SK-N-SH (cell line): ENCODE data around the gene CXADR. TPM values are rescaled to one million over a fixed set of nuclear protein-coding genes. Genes with fewer than 3 reads are reported as not detected.

Experiments
- CTCF ChIA-PET: fragments of 300-600, 350-600 bp; formaldehyde crosslinking; extraction: SDS; loops from one replicate; lab custom pipeline; 2021; lab: Yijun Ruan, JAX
- POLR2A ChIA-PET: fragments of 350-600 bp; sonication (Branson Sonifier 250); formaldehyde crosslinking; extraction: SDS; loops from one replicate; lab custom pipeline; 2020; ENCODE audit warnings: antibody characterized with exemption, inconsistent platforms; lab: Yijun Ruan, JAX
- DNase-seq: peaks from one replicate; pipeline ENCODE4 v3.0.0; 2012
- H2AFZ ChIP-seq: fragments of 200-600 bp; sonication (generic); 2 replicates; pipeline ENCODE4 v1.8.1; 2016; ENCODE audit warnings: antibody characterized with exemption, mild to moderate bottlenecking, low read depth
- H3F3A ChIP-seq: fragments of 200-600 bp; sonication (generic); replicated peaks from 2 replicates; pipeline ENCODE3; 2016; ENCODE audit warnings: antibody characterized with exemption, mild to moderate bottlenecking; ENCODE audit not compliant: insufficient read depth
- H3K27ac ChIP-seq, 2 experiments: fragments of 200-500 bp in 1 of 2; fragments of 200-600 bp in 1 of 2; sonication (Bioruptor generic) in 1 of 2; sonication (generic), shearing (Covaris generic) in 1 of 2; 2 replicates each; pipeline versions ENCODE4 v1.5.1 to v1.6.1; 2014 to 2016; ENCODE audit warnings: low read depth in 2 of 2, inconsistent platforms in 1 of 2, low read length in 1 of 2, mild to moderate bottlenecking in 1 of 2, mixed read lengths in 1 of 2
- H3K27me3 ChIP-seq: fragments of 200-600 bp; sonication (generic), shearing (Covaris generic); 2 replicates; pipeline ENCODE4 v1.6.1; 2016; ENCODE audit warnings: mixed run types; ENCODE audit not compliant: insufficient read depth
- H3K36me3 ChIP-seq, 2 experiments: fragments of 200-500 bp in 1 of 2; fragments of 200-600 bp in 1 of 2; sonication (Bioruptor generic) in 1 of 2; sonication (generic) in 1 of 2; replicated peaks in 1 of 2; 2 replicates each; pipeline versions ENCODE3 to v1.5.1; 2014 to 2016; ENCODE audit warnings: low read length in 1 of 2, mild to moderate bottlenecking in 1 of 2; ENCODE audit not compliant: insufficient read depth in 2 of 2, control insufficient read depth in 1 of 2
- H3K4me1 ChIP-seq, 2 experiments: fragments of 200-500 bp in 1 of 2; fragments of 200-600 bp in 1 of 2; sonication (Bioruptor generic) in 1 of 2; sonication (generic), shearing (Covaris generic) in 1 of 2; 2 replicates each; pipeline versions ENCODE4 v1.5.1 to v1.6.1; 2014 to 2016; ENCODE audit warnings: low read depth in 1 of 2, low read length in 1 of 2, mixed run types in 1 of 2; ENCODE audit not compliant: insufficient read depth in 2 of 2, control insufficient read depth in 1 of 2
- H3K4me2 ChIP-seq: fragments of 200-600 bp; sonication (generic), shearing (Covaris generic); 2 replicates; pipeline ENCODE4 v1.6.1; 2017; ENCODE audit warnings: mixed run types
- H3K4me3 ChIP-seq, 2 experiments: fragments of 200-500 bp in 1 of 2; fragments of 200-600 bp in 1 of 2; sonication (Bioruptor generic) in 1 of 2; sonication (generic), shearing (Covaris generic) in 1 of 2; 2 replicates each; pipeline versions ENCODE4 v1.5.1 to v1.8.1; 2014 to 2016; ENCODE audit warnings: low read depth in 2 of 2, inconsistent platforms in 1 of 2, low read length in 1 of 2, mild to moderate bottlenecking in 1 of 2, mixed read lengths in 1 of 2, moderate library complexity in 1 of 2
- H3K79me2 ChIP-seq: fragments of 200-600 bp; sonication (generic); 2 replicates; pipeline ENCODE4 v1.8.1; 2017; ENCODE audit warnings: mild to moderate bottlenecking; ENCODE audit not compliant: insufficient read depth
- H3K9ac ChIP-seq: fragments of 200-600 bp; sonication (generic); 2 replicates; pipeline ENCODE4 v1.6.1; 2017; ENCODE audit warnings: mixed run types
- H3K9me2 ChIP-seq: fragments of 200-600 bp; sonication (generic); 2 replicates; pipeline ENCODE4 v1.6.1; 2017; ENCODE audit warnings: mixed run types
- H3K9me3 ChIP-seq: fragments of 200-600 bp; sonication (generic); 2 replicates; pipeline ENCODE4 v1.6.1; 2017; ENCODE audit warnings: mixed run types, mild to moderate bottlenecking, moderate library complexity
- H4K20me1 ChIP-seq: fragments of 200-600 bp; sonication (generic); 2 replicates; pipeline ENCODE4 v1.6.1; 2017; ENCODE audit warnings: mild to moderate bottlenecking, mixed run types; ENCODE audit not compliant: insufficient read depth
- ELF1 ChIP-seq: IDR thresholded peaks from 2 replicates; pipeline ENCODE4 v1.4.0; 2012
- EZH2phosphoT487 ChIP-seq: fragments of 200-600 bp; sonication (generic); IDR thresholded peaks from 2 replicates; pipeline ENCODE4 v1.6.1; 2017; ENCODE audit warnings: low read depth, mixed run types, mild to moderate bottlenecking, antibody characterized with exemption, moderate library complexity, borderline replicate concordance
- FOSL2 ChIP-seq: IDR thresholded peaks from 2 replicates; pipeline ENCODE4 v1.4.0; 2012; ENCODE audit warnings: low read depth, mild to moderate bottlenecking, moderate library complexity, borderline replicate concordance
- FOXJ3 ChIP-seq: sonication (generic); formaldehyde crosslinking; IDR thresholded peaks from 2 replicates; pipeline ENCODE4 v1.5.1; 2020; ENCODE audit warnings: mild to moderate bottlenecking, missing genetic modification reagents
- GABPA ChIP-seq: IDR thresholded peaks from 2 replicates; pipeline ENCODE4 v1.4.0; 2012; ENCODE audit warnings: low read depth, mild to moderate bottlenecking
- GATA2 ChIP-seq: sonication (generic); formaldehyde crosslinking; IDR thresholded peaks from 2 replicates; pipeline ENCODE4 v1.5.0; 2020; ENCODE audit warnings: mild to moderate bottlenecking, missing genetic modification reagents
- IRF3 ChIP-seq: fragments of 150-350 bp; IDR thresholded peaks from 2 replicates; pipeline ENCODE4 v1.6.1; 2016; ENCODE audit warnings: mild to moderate bottlenecking, low read depth, low read length
- JUND ChIP-seq: IDR thresholded peaks from 2 replicates; pipeline ENCODE4 v1.4.0; 2012
- MXI1 ChIP-seq: IDR thresholded peaks from 2 replicates; pipeline ENCODE4 v1.6.1; 2012; ENCODE audit warnings: mild to moderate bottlenecking, low read depth, low read length, improper control_type of control experiment
- NFIC ChIP-seq: IDR thresholded peaks from 2 replicates; pipeline ENCODE4 v1.4.0; 2012; ENCODE audit warnings: borderline replicate concordance
- NRF1 ChIP-seq: IDR thresholded peaks from 2 replicates; pipeline ENCODE4 v1.6.1; 2012; ENCODE audit warnings: low read depth, mild to moderate bottlenecking, low read length
- RAD21 ChIP-seq: IDR thresholded peaks from 2 replicates; pipeline ENCODE4 v1.6.1; 2012; ENCODE audit warnings: mild to moderate bottlenecking, low read length
- RCOR1 ChIP-seq: fragments of 150-350 bp; IDR thresholded peaks from 2 replicates; pipeline ENCODE4 v1.6.1; 2017; ENCODE audit warnings: antibody characterized with exemption, low read length
- RFX5 ChIP-seq: IDR thresholded peaks from 2 replicates; pipeline ENCODE4 v1.6.1; 2012; ENCODE audit warnings: mild to moderate bottlenecking, improper control_type of control experiment, low read length
- SIN3A ChIP-seq: IDR thresholded peaks from 2 replicates; pipeline ENCODE4 v1.6.1; 2012; ENCODE audit warnings: low read depth, mild to moderate bottlenecking, low read length, moderate library complexity, borderline replicate concordance
- SMC3 ChIP-seq: IDR thresholded peaks from 2 replicates; pipeline ENCODE4 v1.6.1; 2012; ENCODE audit warnings: low read depth, low read length, improper control_type of control experiment
- TAF1 ChIP-seq: IDR thresholded peaks from 2 replicates; pipeline ENCODE4 v1.6.1; 2012; ENCODE audit warnings: low read depth, mild to moderate bottlenecking, low read length, moderate library complexity, borderline replicate concordance
- TCF12 ChIP-seq: IDR thresholded peaks from 2 replicates; pipeline ENCODE4 v1.4.0; 2012
- TEAD4 ChIP-seq: IDR thresholded peaks from 2 replicates; pipeline ENCODE4 v1.4.0; 2012; ENCODE audit warnings: mild to moderate bottlenecking, borderline replicate concordance; ENCODE audit not compliant: insufficient read depth
- WGBS: methylation state at CpG from one replicate; pipeline ENCODE4 v1.1.6; 2017; ENCODE audit warnings: low lambda C conversion rate; 5-methylcytosine and 5-hydroxymethylcytosine counted together
- polyA plus RNA-seq, 3 experiments: library from polyadenylated mRNA; depleted of rRNA; stranded (reverse); fragments of >200 nt; gene quantifications; 2 replicates each; pipeline ENCODE4 v1.2.3, GENCODE V29; 2012
- TF ChIP-seq, protein P1 (sequence below): fragments of 200-600 bp; sonication (generic); IDR thresholded peaks from 2 replicates; pipeline ENCODE4 v1.6.1; 2017; ENCODE audit warnings: antibody characterized with exemption, mild to moderate bottlenecking, moderate library complexity
- TF ChIP-seq, protein P2 (sequence below): IDR thresholded peaks from 2 replicates; pipeline ENCODE4 v1.4.0; 2012; ENCODE audit warnings: low read depth
- TF ChIP-seq, protein P3 (sequence below): IDR thresholded peaks from 2 replicates; pipeline ENCODE4 v1.4.0; 2012; ENCODE audit warnings: low read depth, borderline replicate concordance

The CXADR gene
- polyA plus RNA-seq, 1 of the 3 experiments (the other 2 are of a cell fraction): 1.1 TPM

- H3K4me3 ChIP-seq: no peak overlapping the region
- H3K36me3 ChIP-seq: no peaks in the 10 kb centered on the region
- CTCF ChIA-PET: no interaction called here
- DNase-seq: no peak
- no peaks in the 10 kb centered on the region for H3K79me2 ChIP-seq
- WGBS: 67% methylated on average over 4 of the region's 4 CpGs
- no peak overlapping the region for H2AFZ ChIP-seq
- no peak overlapping the region for H3K27ac ChIP-seq
- no peak overlapping the region for H3K4me2 ChIP-seq
- no peaks in the 10 kb centered on the region for H3K4me1 ChIP-seq
- H3K27me3 ChIP-seq: no peaks in the 10 kb centered on the region
- TF ChIP-seq FOSL2 (no peak), GABPA (no peak), NRF1 (no peak), IRF3 (no peak), ELF1 (no peak), MXI1 (no peak), FOXJ3 (CRISPR knock-in tag) (no peak), RFX5 (no peak), JUND (no peak), SIN3A (no peak), NFIC (no peak), TAF1 (no peak)
- TF ChIP-seq, protein P1, sequence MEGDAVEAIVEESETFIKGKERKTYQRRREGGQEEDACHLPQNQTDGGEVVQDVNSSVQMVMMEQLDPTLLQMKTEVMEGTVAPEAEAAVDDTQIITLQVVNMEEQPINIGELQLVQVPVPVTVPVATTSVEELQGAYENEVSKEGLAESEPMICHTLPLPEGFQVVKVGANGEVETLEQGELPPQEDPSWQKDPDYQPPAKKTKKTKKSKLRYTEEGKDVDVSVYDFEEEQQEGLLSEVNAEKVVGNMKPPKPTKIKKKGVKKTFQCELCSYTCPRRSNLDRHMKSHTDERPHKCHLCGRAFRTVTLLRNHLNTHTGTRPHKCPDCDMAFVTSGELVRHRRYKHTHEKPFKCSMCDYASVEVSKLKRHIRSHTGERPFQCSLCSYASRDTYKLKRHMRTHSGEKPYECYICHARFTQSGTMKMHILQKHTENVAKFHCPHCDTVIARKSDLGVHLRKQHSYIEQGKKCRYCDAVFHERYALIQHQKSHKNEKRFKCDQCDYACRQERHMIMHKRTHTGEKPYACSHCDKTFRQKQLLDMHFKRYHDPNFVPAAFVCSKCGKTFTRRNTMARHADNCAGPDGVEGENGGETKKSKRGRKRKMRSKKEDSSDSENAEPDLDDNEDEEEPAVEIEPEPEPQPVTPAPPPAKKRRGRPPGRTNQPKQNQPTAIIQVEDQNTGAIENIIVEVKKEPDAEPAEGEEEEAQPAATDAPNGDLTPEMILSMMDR: no peak
- TF ChIP-seq, protein P2, sequence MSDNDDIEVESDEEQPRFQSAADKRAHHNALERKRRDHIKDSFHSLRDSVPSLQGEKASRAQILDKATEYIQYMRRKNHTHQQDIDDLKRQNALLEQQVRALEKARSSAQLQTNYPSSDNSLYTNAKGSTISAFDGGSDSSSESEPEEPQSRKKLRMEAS: no peak
- TF ChIP-seq, all 33 proteins: peak for 0
- POLR2A ChIA-PET: no interaction called here
- Histone ChIP-seq H3K9ac (no peak overlapping the region), H3F3A (no peaks in the 10 kb centered on the region), H3K9me2 (no peaks in the 10 kb centered on the region), H4K20me1 (no peaks in the 10 kb centered on the region), H3K9me3 (no peaks in the 10 kb centered on the region)
These were observed 123.9 kb downstream of the CXADR start for GRCh38 chr21:17636711-17637110.

- no peaks in the 10 kb centered on the region for H3K9me2 ChIP-seq
- no peaks in the 10 kb centered on the region for H3K79me2 ChIP-seq
- H3K27ac ChIP-seq: no peak overlapping the region
- no peaks in the 10 kb centered on the region for H3F3A ChIP-seq
- ChIA-PET CTCF (no interaction called here), POLR2A (no interaction called here)
- no peaks in the 10 kb centered on the region for H3K27me3 ChIP-seq
- H3K4me3 ChIP-seq: no peak overlapping the region
- H3K9ac ChIP-seq: no peak overlapping the region
- H4K20me1 ChIP-seq: no peaks in the 10 kb centered on the region
- H3K9me3 ChIP-seq: no peaks in the 10 kb centered on the region
- H2AFZ ChIP-seq: no peak overlapping the region
- 26% methylated on average over 2 of the region's 2 CpGs for WGBS
- DNase-seq: no peak
- H3K36me3 ChIP-seq: no peaks in the 10 kb centered on the region
- no peaks in the 10 kb centered on the region for H3K4me1 ChIP-seq
- H3K4me2 ChIP-seq: no peak overlapping the region
- TF ChIP-seq TCF12: no peak
- TF ChIP-seq TEAD4: no peak
- TF ChIP-seq GATA2 (CRISPR knock-in tag): no peak
- TF ChIP-seq, protein P1: no peak
- TF ChIP-seq, protein P3, sequence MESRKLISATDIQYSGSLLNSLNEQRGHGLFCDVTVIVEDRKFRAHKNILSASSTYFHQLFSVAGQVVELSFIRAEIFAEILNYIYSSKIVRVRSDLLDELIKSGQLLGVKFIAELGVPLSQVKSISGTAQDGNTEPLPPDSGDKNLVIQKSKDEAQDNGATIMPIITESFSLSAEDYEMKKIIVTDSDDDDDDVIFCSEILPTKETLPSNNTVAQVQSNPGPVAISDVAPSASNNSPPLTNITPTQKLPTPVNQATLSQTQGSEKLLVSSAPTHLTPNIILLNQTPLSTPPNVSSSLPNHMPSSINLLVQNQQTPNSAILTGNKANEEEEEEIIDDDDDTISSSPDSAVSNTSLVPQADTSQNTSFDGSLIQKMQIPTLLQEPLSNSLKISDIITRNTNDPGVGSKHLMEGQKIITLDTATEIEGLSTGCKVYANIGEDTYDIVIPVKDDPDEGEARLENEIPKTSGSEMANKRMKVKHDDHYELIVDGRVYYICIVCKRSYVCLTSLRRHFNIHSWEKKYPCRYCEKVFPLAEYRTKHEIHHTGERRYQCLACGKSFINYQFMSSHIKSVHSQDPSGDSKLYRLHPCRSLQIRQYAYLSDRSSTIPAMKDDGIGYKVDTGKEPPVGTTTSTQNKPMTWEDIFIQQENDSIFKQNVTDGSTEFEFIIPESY: no peak
- no peak for TF ChIP-seq EZH2phosphoT487
- no peak for TF ChIP-seq SMC3
- TF ChIP-seq NFIC: no peak
- TF ChIP-seq RCOR1: no peak
- no peak for TF ChIP-seq RAD21
- TF ChIP-seq TAF1: no peak
These were observed 128.0 kb downstream of the CXADR start for GRCh38 chr21:17640821-17641220.
